ENCODE results near the gene ARID4A. TPM values are rescaled to one million over a fixed set of nuclear protein-coding genes. Genes with fewer than 3 reads are reported as not detected.

Gene ARID4A
- total RNA-seq, 1 experiment from 2014 or later, result 31.5 TPM

GRCh38 chr14:58281969-58282368 lies 16.4 kb upstream of the ARID4A start:
- Histone ChIP-seq H3K4me1 (peaks cover 26% of the 10 kb centered on the region), H3K4me3 (ENCODE audit: low read depth, low read length) (no peak overlapping the region), H3K27me3 (replicated peaks; ENCODE audit: control insufficient read depth, insufficient read depth, low read length) (no peaks in the 10 kb centered on the region), H3K9me3 (no peaks in the 10 kb centered on the region), H3K36me3 (ENCODE audit: control insufficient read depth, insufficient read depth, low read length) (peaks cover 4% of the 10 kb centered on the region)
- CTCF ChIA-PET, result no interaction called here
- Mint-ChIP-seq H3K4me1 (ENCODE audit: low read depth, unreplicated experiment) (peaks cover 29% of the 10 kb centered on the region), H3K36me3 (ENCODE audit: insufficient read depth, unreplicated experiment) (peaks cover 90% of the 10 kb centered on the region), H3K27me3 (ENCODE audit: insufficient read depth, unreplicated experiment) (no peaks in the 10 kb centered on the region), H3K4me3 (ENCODE audit: unreplicated experiment) (no peak overlapping the region), H3K9me3 (ENCODE audit: unreplicated experiment) (no peaks in the 10 kb centered on the region), H3K27ac (ENCODE audit: unreplicated experiment) (no peak overlapping the region)
- BruUV-seq (replicated peaks), result no TSS peak
- intact Hi-C loops (cut with micrococcal nuclease; ENCODE audit: unreplicated experiment), result no loop called here
- POLR2A ChIA-PET, result no interaction called here
- TF ChIP-seq, protein P1, sequence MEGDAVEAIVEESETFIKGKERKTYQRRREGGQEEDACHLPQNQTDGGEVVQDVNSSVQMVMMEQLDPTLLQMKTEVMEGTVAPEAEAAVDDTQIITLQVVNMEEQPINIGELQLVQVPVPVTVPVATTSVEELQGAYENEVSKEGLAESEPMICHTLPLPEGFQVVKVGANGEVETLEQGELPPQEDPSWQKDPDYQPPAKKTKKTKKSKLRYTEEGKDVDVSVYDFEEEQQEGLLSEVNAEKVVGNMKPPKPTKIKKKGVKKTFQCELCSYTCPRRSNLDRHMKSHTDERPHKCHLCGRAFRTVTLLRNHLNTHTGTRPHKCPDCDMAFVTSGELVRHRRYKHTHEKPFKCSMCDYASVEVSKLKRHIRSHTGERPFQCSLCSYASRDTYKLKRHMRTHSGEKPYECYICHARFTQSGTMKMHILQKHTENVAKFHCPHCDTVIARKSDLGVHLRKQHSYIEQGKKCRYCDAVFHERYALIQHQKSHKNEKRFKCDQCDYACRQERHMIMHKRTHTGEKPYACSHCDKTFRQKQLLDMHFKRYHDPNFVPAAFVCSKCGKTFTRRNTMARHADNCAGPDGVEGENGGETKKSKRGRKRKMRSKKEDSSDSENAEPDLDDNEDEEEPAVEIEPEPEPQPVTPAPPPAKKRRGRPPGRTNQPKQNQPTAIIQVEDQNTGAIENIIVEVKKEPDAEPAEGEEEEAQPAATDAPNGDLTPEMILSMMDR (IDR thresholded peaks at IDR 0.05; ENCODE audit: insufficient read depth in 1 of 2, low read depth in 1 of 2, low read length in 1 of 2, severe bottlenecking in 1 of 2, unreplicated experiment in 1 of 2), result no peak
- DNase-seq, result no peak

DNA sequence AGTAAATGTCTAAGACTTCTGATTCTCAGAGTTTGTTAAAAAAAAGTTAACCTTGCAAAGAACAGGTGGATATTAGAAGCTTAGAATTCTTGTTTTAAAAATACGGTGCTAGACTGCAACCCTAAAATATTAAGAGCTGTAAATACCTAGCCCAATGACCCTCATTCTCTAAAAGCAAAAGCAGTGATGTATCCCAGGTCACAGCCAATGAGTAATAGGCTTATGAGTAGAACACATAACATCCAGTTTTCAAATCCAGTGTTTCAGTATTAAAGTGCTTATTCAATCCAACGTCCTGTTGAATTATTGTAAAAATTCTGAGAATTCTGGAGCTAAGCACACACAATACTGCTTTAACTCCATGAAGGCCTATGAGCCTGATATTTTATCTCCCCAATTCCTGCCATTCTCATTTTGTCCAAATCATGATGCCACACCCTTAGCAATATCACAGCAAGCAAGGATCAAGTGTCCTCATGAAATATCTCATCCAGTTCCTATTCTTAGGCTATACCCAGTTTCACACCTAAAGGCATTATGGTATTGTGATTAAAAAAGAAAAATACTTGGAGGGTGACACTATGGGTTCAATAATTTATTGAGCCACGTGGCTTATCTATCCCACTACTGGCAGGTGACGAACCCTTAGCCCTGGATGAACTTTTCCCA lies 15.3 kb upstream of the ARID4A start:
- TF ChIP-seq, protein P1 (IDR thresholded peaks at IDR 0.05; ENCODE audit: insufficient read depth in 1 of 2, low read depth in 1 of 2, low read length in 1 of 2, severe bottlenecking in 1 of 2, unreplicated experiment in 1 of 2), result no peak
- Mint-ChIP-seq H3K4me1 (ENCODE audit: low read depth, unreplicated experiment) (peaks cover 35% of the 10 kb centered on the region), H3K36me3 (ENCODE audit: insufficient read depth, unreplicated experiment) (peaks cover 89% of the 10 kb centered on the region), H3K4me3 (ENCODE audit: unreplicated experiment) (no peak overlapping the region), H3K9me3 (ENCODE audit: unreplicated experiment) (no peaks in the 10 kb centered on the region), H3K27ac (ENCODE audit: unreplicated experiment) (no peak overlapping the region), H3K27me3 (ENCODE audit: insufficient read depth, unreplicated experiment) (no peaks in the 10 kb centered on the region)
- BruUV-seq (replicated peaks), result no TSS peak
- H3K27me3 ChIP-seq (replicated peaks; ENCODE audit: control insufficient read depth, insufficient read depth, low read length), result no peaks in the 10 kb centered on the region
- ChIA-PET CTCF (no interaction called here), POLR2A (no interaction called here)
- H3K36me3 ChIP-seq (ENCODE audit: control insufficient read depth, insufficient read depth, low read length), result peaks cover 4% of the 10 kb centered on the region
- DNase-seq, result no peak
- intact Hi-C loops (cut with micrococcal nuclease; ENCODE audit: unreplicated experiment), result no loop called here
- H3K9me3 ChIP-seq, result no peaks in the 10 kb centered on the region
- H3K4me1 ChIP-seq, result peaks cover 35% of the 10 kb centered on the region
- H3K4me3 ChIP-seq (ENCODE audit: low read depth, low read length), result no peak overlapping the region

DNA sequence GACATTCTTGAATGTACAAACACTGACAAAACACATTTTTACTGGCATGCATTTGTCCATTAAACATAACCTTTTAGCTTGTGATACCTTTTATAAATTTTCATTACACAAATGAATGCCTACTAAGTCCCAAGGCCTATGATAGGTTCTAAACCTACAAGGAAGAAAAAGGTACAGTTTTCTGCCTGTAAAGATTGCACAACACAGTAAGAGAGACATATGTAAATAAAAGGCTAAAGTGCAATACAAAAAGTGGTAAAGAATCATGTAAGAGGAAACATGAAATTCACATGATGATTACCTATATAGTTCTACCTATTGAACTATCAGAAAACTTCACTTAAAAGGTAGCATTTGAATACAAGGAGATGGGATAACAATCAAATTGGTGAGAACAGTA lies 14.6 kb upstream of the ARID4A start:
- Mint-ChIP-seq H3K4me3 (ENCODE audit: unreplicated experiment) (no peak overlapping the region), H3K27ac (ENCODE audit: unreplicated experiment) (no peak overlapping the region), H3K36me3 (ENCODE audit: insufficient read depth, unreplicated experiment) (peaks cover 89% of the 10 kb centered on the region), H3K4me1 (ENCODE audit: low read depth, unreplicated experiment) (peaks cover 41% of the 10 kb centered on the region), H3K9me3 (ENCODE audit: unreplicated experiment) (no peaks in the 10 kb centered on the region), H3K27me3 (ENCODE audit: insufficient read depth, unreplicated experiment) (no peaks in the 10 kb centered on the region)
- ChIA-PET POLR2A (no interaction called here), CTCF (no interaction called here)
- TF ChIP-seq, protein P1 (IDR thresholded peaks at IDR 0.05; ENCODE audit: insufficient read depth in 1 of 2, low read depth in 1 of 2, low read length in 1 of 2, severe bottlenecking in 1 of 2, unreplicated experiment in 1 of 2), result no peak
- no TSS peak for BruUV-seq (replicated peaks)
- intact Hi-C loops (cut with micrococcal nuclease; ENCODE audit: unreplicated experiment), result no loop called here
- Histone ChIP-seq H3K4me1 (peaks cover 41% of the 10 kb centered on the region), H3K36me3 (ENCODE audit: control insufficient read depth, insufficient read depth, low read length) (peaks cover 5% of the 10 kb centered on the region), H3K27me3 (replicated peaks; ENCODE audit: control insufficient read depth, insufficient read depth, low read length) (no peaks in the 10 kb centered on the region), H3K9me3 (no peaks in the 10 kb centered on the region), H3K4me3 (ENCODE audit: low read depth, low read length) (no peak overlapping the region)
- no peak for DNase-seq

All from Caco-2 (cell line).